ENCODE data around the gene LAMA1. TPM values are rescaled to one million over a fixed set of nuclear protein-coding genes. Genes with fewer than 3 reads are reported as not detected.

The LAMA1 gene
- total RNA-seq, 1 experiment from 2014 or later, result 129 TPM

GRCh38 chr18:6979954-6980353 lies 137.6 kb downstream of the LAMA1 start:
- H3K9me3 Mint-ChIP-seq (ENCODE audit: unreplicated experiment), result no peaks in the 10 kb centered on the region
- POLR2A ChIA-PET, result interaction anchor here (0.7 to 0.8 kb wide), 2 partner anchors 59 to 197 kb away, joined by 3 read pairs; no protein-coding TSS in a partner anchor
- BruUV-seq (replicated peaks), result no TSS peak
- intact Hi-C loops (cut with micrococcal nuclease; ENCODE audit: unreplicated experiment), result loop anchor here (5.0 kb wide), 1 partner anchor 58 kb away; no protein-coding TSS in a partner anchor
- no peaks in the 10 kb centered on the region for H3K9me3 ChIP-seq
- no peaks in the 10 kb centered on the region for H3K27me3 Mint-ChIP-seq (ENCODE audit: insufficient read depth, unreplicated experiment)
- no peak overlapping the region for H3K4me3 ChIP-seq (ENCODE audit: low read depth, low read length)
- no peak for DNase-seq
- no peak overlapping the region for H3K4me3 Mint-ChIP-seq (ENCODE audit: unreplicated experiment)
- no peak for TF ChIP-seq CTCF (IDR thresholded peaks at IDR 0.05; ENCODE audit: insufficient read depth in 1 of 2, low read depth in 1 of 2, low read length in 1 of 2, severe bottlenecking in 1 of 2, unreplicated experiment in 1 of 2)
- H3K27ac Mint-ChIP-seq (ENCODE audit: unreplicated experiment), result no peak overlapping the region
- CTCF ChIA-PET, result no interaction called here
- H3K4me1 Mint-ChIP-seq (ENCODE audit: low read depth, unreplicated experiment), result no peaks in the 10 kb centered on the region
- peaks cover 16% of the 10 kb centered on the region for H3K36me3 Mint-ChIP-seq (ENCODE audit: insufficient read depth, unreplicated experiment)
- peaks cover 8% of the 10 kb centered on the region for H3K36me3 ChIP-seq (ENCODE audit: control insufficient read depth, insufficient read depth, low read length)
- no peaks in the 10 kb centered on the region for H3K27me3 ChIP-seq (replicated peaks; ENCODE audit: control insufficient read depth, insufficient read depth, low read length)
- peaks cover 6% of the 10 kb centered on the region; the same call in 1 of the 2 replicates for H3K4me1 ChIP-seq

GRCh38 chr18:6976935-6977334 lies 140.7 kb downstream of the LAMA1 start:
- DNase-seq, result no peak
- no TSS peak for BruUV-seq (replicated peaks)
- no peaks in the 10 kb centered on the region for H3K9me3 ChIP-seq
- no peak overlapping the region for H3K4me3 ChIP-seq (ENCODE audit: low read depth, low read length)
- H3K4me1 ChIP-seq, result peaks cover 6% of the 10 kb centered on the region; the same call in 1 of the 2 replicates
- no peaks in the 10 kb centered on the region for H3K27me3 ChIP-seq (replicated peaks; ENCODE audit: control insufficient read depth, insufficient read depth, low read length)
- no peak for TF ChIP-seq CTCF (IDR thresholded peaks at IDR 0.05; ENCODE audit: insufficient read depth in 1 of 2, low read depth in 1 of 2, low read length in 1 of 2, severe bottlenecking in 1 of 2, unreplicated experiment in 1 of 2)
- peaks cover 7% of the 10 kb centered on the region for H3K36me3 ChIP-seq (ENCODE audit: control insufficient read depth, insufficient read depth, low read length)
- no peaks in the 10 kb centered on the region for H3K9me3 Mint-ChIP-seq (ENCODE audit: unreplicated experiment)
- POLR2A ChIA-PET, result no interaction called here
- intact Hi-C loops (cut with micrococcal nuclease; ENCODE audit: unreplicated experiment), result no loop called here
- CTCF ChIA-PET, result no interaction called here
- no peaks in the 10 kb centered on the region for H3K27me3 Mint-ChIP-seq (ENCODE audit: insufficient read depth, unreplicated experiment)
- H3K36me3 Mint-ChIP-seq (ENCODE audit: insufficient read depth, unreplicated experiment), result peaks cover 27% of the 10 kb centered on the region
- no peak overlapping the region for H3K4me3 Mint-ChIP-seq (ENCODE audit: unreplicated experiment)
- no peak overlapping the region for H3K27ac Mint-ChIP-seq (ENCODE audit: unreplicated experiment)
- no peaks in the 10 kb centered on the region for H3K4me1 Mint-ChIP-seq (ENCODE audit: low read depth, unreplicated experiment)

- POLR2A ChIA-PET, result no interaction called here
- H3K4me3 ChIP-seq (ENCODE audit: low read depth, low read length), result no peak overlapping the region
- no peak for DNase-seq
- H3K9me3 ChIP-seq, result no peaks in the 10 kb centered on the region
- CTCF ChIA-PET, result no interaction called here
- no peaks in the 10 kb centered on the region for H3K27me3 ChIP-seq (replicated peaks; ENCODE audit: control insufficient read depth, insufficient read depth, low read length)
- no peaks in the 10 kb centered on the region for H3K4me1 Mint-ChIP-seq (ENCODE audit: low read depth, unreplicated experiment)
- TF ChIP-seq CTCF (IDR thresholded peaks at IDR 0.05; ENCODE audit: insufficient read depth in 1 of 2, low read depth in 1 of 2, low read length in 1 of 2, severe bottlenecking in 1 of 2, unreplicated experiment in 1 of 2), result no peak
- no TSS peak for BruUV-seq (replicated peaks)
- H3K27ac Mint-ChIP-seq (ENCODE audit: unreplicated experiment), result no peak overlapping the region
- intact Hi-C loops (cut with micrococcal nuclease; ENCODE audit: unreplicated experiment), result no loop called here
- no peak overlapping the region for H3K4me3 Mint-ChIP-seq (ENCODE audit: unreplicated experiment)
- no peaks in the 10 kb centered on the region for H3K9me3 Mint-ChIP-seq (ENCODE audit: unreplicated experiment)
- peaks cover 36% of the 10 kb centered on the region for H3K36me3 Mint-ChIP-seq (ENCODE audit: insufficient read depth, unreplicated experiment)
- H3K4me1 ChIP-seq, result 0 out of 2 replicates have a peak, but pooled peaks cover 1% of the 10 kb centered on the region
- peaks cover 7% of the 10 kb centered on the region for H3K36me3 ChIP-seq (ENCODE audit: control insufficient read depth, insufficient read depth, low read length)
- H3K27me3 Mint-ChIP-seq (ENCODE audit: insufficient read depth, unreplicated experiment), result no peaks in the 10 kb centered on the region
Measured at GRCh38 chr18:6975084-6975483, 142.5 kb downstream of the LAMA1 start.

Measured in Caco-2 (cell line).